ENCODE data around the gene LRRC25. TPM values are rescaled to one million over a fixed set of nuclear protein-coding genes. Genes with fewer than 3 reads are reported as not detected.
A peak's percentile ranks its signal among the peaks of the same experiment; 100 is the strongest.

The LRRC25 gene
- total RNA-seq, 2 donors from 2014 or later, result 1.6 to 5.5 TPM

GRCh38 chr19:18345296-18345695 is 52.1 kb downstream of the LRRC25 start:
- H3K4me3 ChIP-seq, result no peak overlapping the region
- H3K27ac ChIP-seq, result no peak overlapping the region
- TF ChIP-seq POLR2AphosphoS5 (IDR thresholded peaks at IDR 0.05) (no peak), POLR2A (IDR thresholded peaks at IDR 0.05) (no peak)
- TF ChIP-seq, protein P1, sequence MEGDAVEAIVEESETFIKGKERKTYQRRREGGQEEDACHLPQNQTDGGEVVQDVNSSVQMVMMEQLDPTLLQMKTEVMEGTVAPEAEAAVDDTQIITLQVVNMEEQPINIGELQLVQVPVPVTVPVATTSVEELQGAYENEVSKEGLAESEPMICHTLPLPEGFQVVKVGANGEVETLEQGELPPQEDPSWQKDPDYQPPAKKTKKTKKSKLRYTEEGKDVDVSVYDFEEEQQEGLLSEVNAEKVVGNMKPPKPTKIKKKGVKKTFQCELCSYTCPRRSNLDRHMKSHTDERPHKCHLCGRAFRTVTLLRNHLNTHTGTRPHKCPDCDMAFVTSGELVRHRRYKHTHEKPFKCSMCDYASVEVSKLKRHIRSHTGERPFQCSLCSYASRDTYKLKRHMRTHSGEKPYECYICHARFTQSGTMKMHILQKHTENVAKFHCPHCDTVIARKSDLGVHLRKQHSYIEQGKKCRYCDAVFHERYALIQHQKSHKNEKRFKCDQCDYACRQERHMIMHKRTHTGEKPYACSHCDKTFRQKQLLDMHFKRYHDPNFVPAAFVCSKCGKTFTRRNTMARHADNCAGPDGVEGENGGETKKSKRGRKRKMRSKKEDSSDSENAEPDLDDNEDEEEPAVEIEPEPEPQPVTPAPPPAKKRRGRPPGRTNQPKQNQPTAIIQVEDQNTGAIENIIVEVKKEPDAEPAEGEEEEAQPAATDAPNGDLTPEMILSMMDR (IDR thresholded peaks at IDR 0.05), result no peak
- 95% methylated on average over 6 of the region's 6 CpGs for WGBS
- no peaks in the 10 kb centered on the region for H3K27me3 ChIP-seq (replicated peaks; ENCODE audit: insufficient read depth)
- intact Hi-C loops (cut with DNase I), result no loop called here
- no peaks in the 10 kb centered on the region for H3K9me3 ChIP-seq
- no peak for DNase-seq (ENCODE audit: low spot score)
- H3K36me3 ChIP-seq, result no peaks in the 10 kb centered on the region
- H3K4me1 ChIP-seq (replicated peaks), result no peaks in the 10 kb centered on the region

GRCh38 chr19:18344582-18344950 is 52.9 kb downstream of the LRRC25 start:
- Histone ChIP-seq H3K27me3 (replicated peaks; ENCODE audit: insufficient read depth) (no peaks in the 10 kb centered on the region), H3K36me3 (no peaks in the 10 kb centered on the region), H3K4me1 (replicated peaks) (no peaks in the 10 kb centered on the region), H3K27ac (peak overlapping the region in 1 of 2 donors; percentile 8), H3K4me3 (no peak overlapping the region), H3K9me3 (no peaks in the 10 kb centered on the region)
- TF ChIP-seq, protein P1 (IDR thresholded peaks at IDR 0.05), result no peak
- TF ChIP-seq POLR2A (IDR thresholded peaks at IDR 0.05) (no peak), POLR2AphosphoS5 (IDR thresholded peaks at IDR 0.05) (no peak)
- WGBS, result 64% methylated on average over 13 of the region's 13 CpGs
- intact Hi-C loops (cut with DNase I), result no loop called here
- no peak for DNase-seq (ENCODE audit: low spot score)

GRCh38 chr19:18342090-18342632 is 55.3 kb downstream of the LRRC25 start:
- Histone ChIP-seq H3K4me3 (no peak overlapping the region), H3K36me3 (no peaks in the 10 kb centered on the region), H3K9me3 (no peaks in the 10 kb centered on the region), H3K27ac (no peak overlapping the region), H3K27me3 (replicated peaks; ENCODE audit: insufficient read depth) (no peaks in the 10 kb centered on the region), H3K4me1 (replicated peaks) (no peaks in the 10 kb centered on the region)
- intact Hi-C loops (cut with DNase I), result no loop called here
- no peak for TF ChIP-seq POLR2AphosphoS5 (IDR thresholded peaks at IDR 0.05)
- TF ChIP-seq, protein P1 (IDR thresholded peaks at IDR 0.05), result no peak
- no peak for TF ChIP-seq POLR2A (IDR thresholded peaks at IDR 0.05)
- no peak for DNase-seq (ENCODE audit: low spot score)
- 74% methylated on average over 8 of the region's 8 CpGs for WGBS

Small RNA genes lying within 50 kb of the gene (microRNA-seq; reads per million reads assigned to microRNA genes)
- not detected for gene MIR3189

Small RNA genes lying within 50 kb of the gene (small RNA-seq; reads per million reads assigned to genes)
- gene MIR3189, result 0 reads per million in 2 donors

Other genes starting within 250 kb of the LRRC25 start
- gene PIK3R2, start 244.5 kb downstream of the LRRC25 start, total RNA-seq, result 10 to 100 TPM; 41.3 to 71.6 TPM
- gene IFI30, start 223.8 kb downstream of the LRRC25 start, total RNA-seq, result 10 to 100 TPM; 20.9 to 22.5 TPM
- gene MPV17L2, start 204.4 kb downstream of the LRRC25 start, total RNA-seq, result 10 to 100 TPM in 1 of 2 donors, 1 to 10 TPM in 1; 8.5 to 21.1 TPM
- gene RAB3A, start 193.6 kb downstream of the LRRC25 start, total RNA-seq, result 1 to 10 TPM; 2.5 to 6.0 TPM
- 1 to 10 TPM in 1 of 2 donors, under 1 TPM in 1; 0.27 to 1.6 TPM for gene PDE4C, start 171.2 kb downstream of the LRRC25 start, total RNA-seq
- gene IQCN, start 123.2 kb downstream of the LRRC25 start, total RNA-seq, result 10 to 100 TPM in 1 of 2 donors, 1 to 10 TPM in 1; 4.1 to 19.5 TPM
- gene JUND, start 116.0 kb downstream of the LRRC25 start, total RNA-seq, result 100 to 1,000 TPM; 521 to 844 TPM
- gene LSM4, start 74.5 kb downstream of the LRRC25 start, total RNA-seq, result 100 to 1,000 TPM; 157 to 215 TPM
- 10 to 100 TPM; 18.0 to 37.3 TPM for gene PGPEP1, start 57.0 kb downstream of the LRRC25 start, total RNA-seq
- 100 to 1,000 TPM in 1 of 2 donors, 10 to 100 TPM in 1; 49.6 to 136 TPM for gene GDF15, start 11.5 kb downstream of the LRRC25 start, total RNA-seq
- 100 to 1,000 TPM in 1 of 2 donors, 10 to 100 TPM in 1; 71.5 to 120 TPM for gene SSBP4, start 21.8 kb upstream of the LRRC25 start, total RNA-seq
- 100 to 1,000 TPM in 1 of 2 donors, 10 to 100 TPM in 1; 71.6 to 690 TPM for gene ISYNA1, start 40.5 kb upstream of the LRRC25 start, total RNA-seq
- gene ELL, start 124.4 kb upstream of the LRRC25 start, total RNA-seq, result 10 to 100 TPM; 10.7 to 44.4 TPM
- 100 to 1,000 TPM; 326 to 536 TPM for gene FKBP8, start 146.0 kb upstream of the LRRC25 start, total RNA-seq
- 100 to 1,000 TPM; 115 to 130 TPM for gene KXD1, start 160.2 kb upstream of the LRRC25 start, total RNA-seq
- 100 to 1,000 TPM; 646 to 738 TPM for gene UBA52, start 174.2 kb upstream of the LRRC25 start, total RNA-seq
- gene REX1BD, start 191.2 kb upstream of the LRRC25 start, total RNA-seq, result 100 to 1,000 TPM in 1 of 2 donors, 10 to 100 TPM in 1; 98.9 to 149 TPM
- 10 to 100 TPM in 1 of 2 donors, 1 to 10 TPM in 1; 2.6 to 12.6 TPM for gene CRLF1, start 209.2 kb upstream of the LRRC25 start, total RNA-seq
- gene TMEM59L, start 215.2 kb upstream of the LRRC25 start, total RNA-seq, result 1 to 10 TPM in 1 of 2 donors, under 1 TPM in 1; 0.27 to 3.6 TPM
- 10 to 100 TPM in 1 of 2 donors, 1 to 10 TPM in 1; 9.1 to 18.4 TPM for gene KLHL26, start 239.4 kb upstream of the LRRC25 start, total RNA-seq

All from prostate gland (tissue), 2 donors.